Stimulated activated memory B cell treated with anti-CD40 and anti-IgM and Interleukin-4, amounts not matched to agents 10 μg/mL and 1 μg/mL and 100 μg/mL, for 72 hours (primary cell): ENCODE measurements around the gene PRKG2.
"Not testable (repeated sequence)": the region's sequence is repeated elsewhere in the genome, so short reads cannot be mapped to it uniquely, and the experiment has no call there.

Source experiments
- ATAC-seq: fragments of 150-1000 bp; cut with Tn5 transposase; 2 replicates; pipeline ENCODE4 v1.10.0; 2021
- H3K27ac Mint-ChIP-seq: one replicate; pipeline ENCODE4 v1.8.0; 2022; ENCODE audit warnings: mild to moderate bottlenecking, mixed read lengths
- H3K27me3 Mint-ChIP-seq: one replicate; pipeline ENCODE4 v1.8.0; 2022; ENCODE audit warnings: mixed read lengths
- H3K36me3 Mint-ChIP-seq: one replicate; pipeline ENCODE4 v1.8.0; 2022; ENCODE audit warnings: mixed read lengths
- H3K4me1 Mint-ChIP-seq: one replicate; pipeline ENCODE4 v1.8.0; 2022; ENCODE audit warnings: mixed read lengths
- H3K4me3 Mint-ChIP-seq: one replicate; pipeline ENCODE4 v1.8.0; 2022; ENCODE audit warnings: mild to moderate bottlenecking, moderate library complexity, mixed read lengths
- H3K9me3 Mint-ChIP-seq: one replicate; pipeline ENCODE4 v1.8.0; 2022; ENCODE audit warnings: mixed read lengths

The PRKG2 gene

DNA sequence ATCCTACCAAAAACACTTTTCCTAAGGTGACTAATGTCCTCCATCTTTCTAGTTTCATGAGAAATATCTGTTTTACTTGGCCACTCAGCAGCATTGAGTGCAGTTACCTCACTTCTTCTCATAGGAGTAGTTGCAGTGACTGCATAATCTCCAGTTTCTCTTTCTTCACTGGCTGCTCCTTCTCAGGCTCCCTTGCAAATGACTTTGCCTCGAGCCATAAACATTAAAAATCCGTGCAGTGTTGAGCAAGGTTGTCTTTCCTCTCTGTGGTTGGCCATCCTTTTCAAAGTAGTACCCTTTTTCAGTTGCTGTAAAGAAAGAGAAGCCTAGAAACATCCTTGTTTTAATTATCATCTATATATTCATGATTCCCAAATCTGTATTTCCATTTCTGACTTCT lies 10.2 kb upstream of the PRKG2 start:
- H3K4me1 Mint-ChIP-seq: no peaks in the 10 kb centered on the region
- H3K27ac Mint-ChIP-seq: no peak overlapping the region
- no peak for ATAC-seq
- H3K9me3 Mint-ChIP-seq: peaks cover 4% of the 10 kb centered on the region
- H3K27me3 Mint-ChIP-seq: peaks cover 19% of the 10 kb centered on the region
- no peak overlapping the region for H3K4me3 Mint-ChIP-seq
- H3K36me3 Mint-ChIP-seq: no peaks in the 10 kb centered on the region

DNA sequence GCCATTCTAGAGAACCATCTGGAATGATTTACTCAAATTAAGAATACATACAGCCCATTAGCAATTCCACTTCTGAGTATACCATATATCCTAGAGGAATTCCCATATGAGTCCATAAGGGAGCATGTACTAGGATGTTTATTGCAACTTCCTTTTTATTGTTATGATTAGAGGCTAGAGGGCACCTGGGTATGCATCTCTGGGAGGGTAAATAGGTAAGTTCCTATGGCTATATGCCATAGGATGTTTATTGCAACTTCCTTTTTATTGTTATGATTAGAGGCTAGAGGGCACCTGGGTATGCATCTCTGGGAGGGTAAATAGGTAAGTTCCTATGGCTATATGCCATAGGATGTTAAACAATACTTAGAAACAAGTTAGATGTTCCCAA lies 7.1 kb upstream of the PRKG2 start:
- H3K9me3 Mint-ChIP-seq, H3K27ac Mint-ChIP-seq, H3K4me1 Mint-ChIP-seq, H3K4me3 Mint-ChIP-seq, ATAC-seq, H3K36me3 Mint-ChIP-seq: not testable (repeated sequence)
- H3K27me3 Mint-ChIP-seq: peaks cover 32% of the 10 kb centered on the region

- Mint-ChIP-seq H3K36me3 (no peaks in the 10 kb centered on the region), H3K9me3 (peaks cover 3% of the 10 kb centered on the region), H3K4me3 (no peak overlapping the region), H3K4me1 (no peaks in the 10 kb centered on the region), H3K27me3 (peaks cover 32% of the 10 kb centered on the region), H3K27ac (no peak overlapping the region)
- no peak for ATAC-seq
Measured at GRCh38 chr4:81221303-81222081, 6.5 kb upstream of the PRKG2 start.

DNA sequence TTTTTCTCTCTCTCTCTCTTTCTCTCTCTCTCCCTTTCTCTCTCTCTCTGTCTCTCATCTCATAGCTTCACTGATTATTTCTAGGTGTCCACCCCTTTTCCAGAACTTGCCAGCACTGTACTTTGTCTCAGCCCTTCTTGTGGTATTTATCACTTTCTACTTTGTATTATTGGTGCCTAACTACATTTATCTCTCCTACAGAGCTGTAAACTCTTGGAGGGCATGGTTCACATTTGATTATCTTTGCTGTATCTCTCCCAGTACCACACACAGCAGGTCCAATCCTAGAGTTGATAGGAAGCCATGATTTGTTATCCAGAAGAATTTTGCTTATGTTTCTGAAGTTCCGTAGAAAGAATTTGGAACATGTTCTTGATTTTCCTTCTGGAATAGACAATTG lies 5.2 kb upstream of the PRKG2 start:
- H3K27me3 Mint-ChIP-seq: peaks cover 44% of the 10 kb centered on the region
- no peak for ATAC-seq
- H3K4me3 Mint-ChIP-seq: no peak overlapping the region
- H3K4me1 Mint-ChIP-seq: no peaks in the 10 kb centered on the region
- peaks cover 3% of the 10 kb centered on the region for H3K9me3 Mint-ChIP-seq
- H3K27ac Mint-ChIP-seq: no peak overlapping the region
- H3K36me3 Mint-ChIP-seq: no peaks in the 10 kb centered on the region

GRCh38 chr4:81218206-81218605 lies 3.2 kb upstream of the PRKG2 start:
- peaks cover 4% of the 10 kb centered on the region for H3K4me1 Mint-ChIP-seq
- ATAC-seq: no peak
- H3K36me3 Mint-ChIP-seq: no peaks in the 10 kb centered on the region
- no peak overlapping the region for H3K4me3 Mint-ChIP-seq
- H3K27me3 Mint-ChIP-seq: peaks cover 44% of the 10 kb centered on the region
- no peaks in the 10 kb centered on the region for H3K9me3 Mint-ChIP-seq
- no peak overlapping the region for H3K27ac Mint-ChIP-seq

- no peak for ATAC-seq
- Mint-ChIP-seq H3K4me1 (peaks cover 4% of the 10 kb centered on the region), H3K4me3 (no peak overlapping the region), H3K27me3 (peaks cover 44% of the 10 kb centered on the region), H3K9me3 (no peaks in the 10 kb centered on the region), H3K36me3 (no peaks in the 10 kb centered on the region), H3K27ac (no peak overlapping the region)
Measured at GRCh38 chr4:81217779-81218178, 2.8 kb upstream of the PRKG2 start.

- H3K27me3 Mint-ChIP-seq: peaks cover 32% of the 10 kb centered on the region
- H3K27ac Mint-ChIP-seq: no peak overlapping the region
- no peak for ATAC-seq
- H3K9me3 Mint-ChIP-seq: no peaks in the 10 kb centered on the region
- H3K4me3 Mint-ChIP-seq: no peak overlapping the region
- H3K36me3 Mint-ChIP-seq: no peaks in the 10 kb centered on the region
- H3K4me1 Mint-ChIP-seq: peaks cover 4% of the 10 kb centered on the region
Measured at GRCh38 chr4:81215931-81216330, 909 bp upstream of the PRKG2 start.

DNA sequence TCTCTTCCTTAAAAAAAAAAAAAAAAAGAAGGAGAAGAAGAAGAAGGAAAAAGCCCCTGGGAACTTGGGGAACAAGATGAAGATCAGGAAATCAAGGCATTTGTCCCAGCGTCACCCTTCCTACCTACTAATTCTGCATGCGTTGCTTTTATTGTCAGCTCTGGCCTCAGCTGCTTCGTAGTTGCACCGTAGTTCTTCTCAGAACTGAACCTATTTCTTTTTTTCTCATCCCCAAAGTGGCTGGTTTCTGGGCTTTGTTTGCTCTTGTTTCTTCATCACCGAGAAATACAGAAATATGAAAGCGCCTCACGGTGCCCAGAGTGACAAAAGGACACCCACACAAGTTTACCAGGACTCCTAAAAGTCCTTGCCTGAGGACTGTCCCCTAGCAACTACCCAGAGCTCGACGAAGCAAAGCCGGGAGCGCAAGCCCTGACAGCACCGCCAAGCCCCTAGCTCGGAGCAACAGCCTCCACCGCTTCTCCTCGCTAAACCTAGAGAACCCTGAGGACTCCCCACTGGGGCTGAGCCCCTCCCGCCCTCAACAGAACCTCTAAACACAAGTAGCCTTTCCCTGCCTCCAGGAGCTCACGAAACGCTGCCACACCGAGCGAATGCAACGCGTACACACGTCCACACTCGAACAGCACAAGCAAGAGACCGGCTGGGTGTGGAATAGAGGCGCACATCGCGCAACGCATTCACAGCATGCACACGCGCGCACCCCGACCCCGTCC lies 710 bp downstream of the PRKG2 start:
- H3K9me3 Mint-ChIP-seq: peaks cover 3% of the 10 kb centered on the region
- no peaks in the 10 kb centered on the region for H3K36me3 Mint-ChIP-seq
- H3K27ac Mint-ChIP-seq: no peak overlapping the region
- ATAC-seq: peak; percentile 3
- H3K4me3 Mint-ChIP-seq: peak overlapping the region; percentile 40
- peaks cover 17% of the 10 kb centered on the region for H3K27me3 Mint-ChIP-seq
- H3K4me1 Mint-ChIP-seq: peaks cover 4% of the 10 kb centered on the region

GRCh38 chr4:81213671-81214070 lies 1.4 kb downstream of the PRKG2 start:
- Mint-ChIP-seq H3K9me3 (peaks cover 3% of the 10 kb centered on the region), H3K4me3 (no peak overlapping the region), H3K27me3 (peaks cover 12% of the 10 kb centered on the region), H3K36me3 (no peaks in the 10 kb centered on the region), H3K27ac (no peak overlapping the region), H3K4me1 (peaks cover 4% of the 10 kb centered on the region)
- ATAC-seq: no peak

- Mint-ChIP-seq H3K9me3 (peaks cover 3% of the 10 kb centered on the region), H3K4me1 (peaks cover 4% of the 10 kb centered on the region), H3K27me3 (peaks cover 12% of the 10 kb centered on the region), H3K4me3 (no peak overlapping the region), H3K36me3 (no peaks in the 10 kb centered on the region), H3K27ac (no peak overlapping the region)
- no peak for ATAC-seq
Measured at GRCh38 chr4:81211956-81212355, 3.1 kb downstream of the PRKG2 start.

DNA sequence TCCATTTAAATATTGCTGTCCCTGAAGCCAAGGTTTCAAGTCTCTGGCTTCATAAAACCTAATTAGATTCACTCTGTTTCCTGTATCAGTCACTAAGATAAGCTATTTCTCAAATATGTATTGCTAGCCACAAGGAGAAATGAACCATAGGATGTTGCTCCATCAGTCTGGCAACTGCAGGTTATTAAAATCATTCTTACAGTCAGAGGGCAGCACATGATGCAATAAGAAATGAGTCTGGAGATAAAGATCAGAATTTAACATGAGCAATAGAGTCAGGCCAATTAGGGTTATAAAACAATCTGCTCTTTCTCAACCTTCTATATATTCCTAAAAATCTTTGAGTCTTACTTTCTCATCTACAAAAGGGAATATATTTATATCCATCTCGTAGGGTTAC lies 7.2 kb downstream of the PRKG2 start:
- Mint-ChIP-seq H3K4me3 (no peak overlapping the region), H3K36me3 (no peaks in the 10 kb centered on the region), H3K4me1 (no peaks in the 10 kb centered on the region), H3K27ac (no peak overlapping the region), H3K9me3 (peaks cover 3% of the 10 kb centered on the region), H3K27me3 (peaks cover 10% of the 10 kb centered on the region)
- ATAC-seq: no peak

DNA sequence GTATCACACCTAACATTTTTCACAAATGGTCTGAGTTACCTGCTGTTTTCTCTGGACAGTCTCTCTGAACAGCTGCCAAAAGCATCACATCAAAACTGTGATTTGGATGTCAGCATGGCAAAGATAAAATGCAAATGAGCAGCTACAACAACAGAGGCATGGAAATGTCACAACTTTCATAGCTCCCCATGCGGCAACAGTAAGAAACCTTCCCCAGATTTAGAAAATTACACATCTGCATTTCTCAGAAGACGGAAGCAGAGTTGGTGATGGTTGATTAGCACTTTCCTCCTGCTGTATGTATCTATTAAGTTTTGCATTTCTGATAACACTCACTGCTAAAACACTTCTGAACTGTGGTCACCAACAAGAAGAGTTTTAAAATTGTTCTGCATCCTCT lies 9.7 kb downstream of the PRKG2 start:
- H3K27ac Mint-ChIP-seq: no peak overlapping the region
- no peak for ATAC-seq
- H3K4me3 Mint-ChIP-seq: no peak overlapping the region
- H3K4me1 Mint-ChIP-seq: no peaks in the 10 kb centered on the region
- H3K36me3 Mint-ChIP-seq: no peaks in the 10 kb centered on the region
- H3K9me3 Mint-ChIP-seq: peaks cover 3% of the 10 kb centered on the region
- H3K27me3 Mint-ChIP-seq: peaks cover 10% of the 10 kb centered on the region

DNA sequence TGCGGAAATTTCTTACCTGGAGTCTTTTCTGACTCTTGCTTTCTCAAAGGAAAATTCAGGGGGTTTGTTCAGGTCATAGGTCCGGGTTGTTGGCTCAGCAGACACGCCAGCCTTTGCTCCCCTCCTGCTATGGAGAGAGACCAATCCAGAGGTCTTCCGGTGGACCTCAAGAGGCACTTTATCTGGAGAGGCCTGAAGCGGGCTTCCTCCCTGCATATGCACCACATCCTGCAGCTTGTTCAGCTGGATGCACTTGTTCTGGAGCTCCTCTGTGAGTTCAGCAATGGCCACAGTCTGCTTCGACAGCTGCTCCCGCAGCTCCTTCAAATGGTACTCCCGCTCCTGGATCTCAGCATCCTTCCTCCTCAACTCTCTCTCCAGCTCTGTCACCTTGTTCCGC lies 10.5 kb downstream of the PRKG2 start:
- Mint-ChIP-seq H3K36me3 (no peaks in the 10 kb centered on the region), H3K27ac (no peak overlapping the region), H3K27me3 (peaks cover 10% of the 10 kb centered on the region), H3K9me3 (peaks cover under 1% of the 10 kb centered on the region), H3K4me3 (no peak overlapping the region), H3K4me1 (no peaks in the 10 kb centered on the region)
- ATAC-seq: no peak

GRCh38 chr4:81199831-81200230 lies 15.2 kb downstream of the PRKG2 start:
- no peak for ATAC-seq
- H3K27ac Mint-ChIP-seq: no peak overlapping the region
- H3K4me1 Mint-ChIP-seq: no peaks in the 10 kb centered on the region

GRCh38 chr4:81198609-81199008 lies 16.4 kb downstream of the PRKG2 start:
- H3K4me1 Mint-ChIP-seq: no peaks in the 10 kb centered on the region
- H3K36me3 Mint-ChIP-seq: no peaks in the 10 kb centered on the region
- H3K4me3 Mint-ChIP-seq: no peak overlapping the region
- H3K9me3 Mint-ChIP-seq: no peaks in the 10 kb centered on the region
- no peak for ATAC-seq
- H3K27ac Mint-ChIP-seq: no peak overlapping the region
- no peaks in the 10 kb centered on the region for H3K27me3 Mint-ChIP-seq

More at GRCh38 chr4:81199831-81200230, 15.2 kb downstream of the PRKG2 start:
- Mint-ChIP-seq H3K36me3 (no peaks in the 10 kb centered on the region), H3K27me3 (no peaks in the 10 kb centered on the region), H3K4me3 (no peak overlapping the region), H3K9me3 (no peaks in the 10 kb centered on the region)
